GM12878 (cell line): ENCODE measurements around the gene RFX3. TPM values are rescaled to one million over a fixed set of nuclear protein-coding genes. Genes with fewer than 3 reads are reported as not detected.

Experiments used
- ATAC-seq: fragments of 200-7000 bp; cut with Tn5 transposase; 3 replicates; pipeline ENCODE4 v1.9.1; 2020; ENCODE audit warnings: mild to moderate bottlenecking, moderate library complexity
- BruUV-seq: library from RNA; stranded (reverse); fragments of 400-500 nt; replicated peaks from 2 replicates; lab custom pipeline; 2021; lab: Mats Ljungman, UMichigan
- CTCF ChIA-PET: fragments of 300-600 bp; sonication (Branson Sonifier 250); formaldehyde crosslinking; extraction: SDS; loops from one replicate; lab custom pipeline; 2021; ENCODE audit warnings: inconsistent platforms; lab: Yijun Ruan, JAX
- POLR2A ChIA-PET: fragments of 350-600 bp; formaldehyde crosslinking; extraction: SDS; loops from one replicate; lab custom pipeline; 2021; ENCODE audit warnings: inconsistent platforms; lab: Charles Lee
- RAD21 ChIA-PET: fragments of 300-600 bp; sonication (Branson Sonifier 250); formaldehyde crosslinking; loops from one replicate; lab custom pipeline; 2023; ENCODE audit warnings: antibody characterized with exemption; ENCODE audit not compliant: unreplicated experiment; lab: Charles Lee
- SMC1A ChIA-PET: fragments of 300-600 bp; sonication (Branson Sonifier 250); formaldehyde crosslinking; loops from one replicate; lab custom pipeline; 2023; ENCODE audit not compliant: unreplicated experiment, uncharacterized antibody; lab: Charles Lee
- DNase-seq: peaks from one replicate; pipeline ENCODE4 v3.0.0-alpha.2; 2011; ENCODE audit warnings: low read depth, low spot score
- FAIRE-seq: peaks from 3 replicates; lab custom pipeline; 2011; peaks lifted over from hg19 to GRCh38; lab: Jason Lieb, UNC
- H2AFZ ChIP-seq: 2 replicates; pipeline ENCODE4 v1.6.0; 2011; ENCODE audit warnings: low read depth, low read length, control low read depth; ENCODE audit not compliant: control insufficient read depth
- H3K27ac ChIP-seq: 2 replicates; pipeline ENCODE4 v1.5.1; 2011; ENCODE audit warnings: control low read depth; ENCODE audit not compliant: control insufficient read depth, insufficient read depth
- H3K27me3 ChIP-seq, 2 experiments: replicated peaks in 1 of 2; 2 replicates each; pipeline versions ENCODE4 v1.6.0 to v1.6.1; 2011; ENCODE audit warnings: low read length in 1 of 2; ENCODE audit not compliant: control insufficient read depth in 2 of 2, insufficient read depth in 2 of 2
- H3K36me3 ChIP-seq, 2 experiments: 2 replicates each; pipeline ENCODE4 v1.5.1; 2011; ENCODE audit warnings: low read length in 1 of 2; ENCODE audit not compliant: control insufficient read depth in 2 of 2, insufficient read depth in 2 of 2
- H3K4me1 ChIP-seq: 2 replicates; pipeline ENCODE4 v1.6.1; 2011; ENCODE audit warnings: mild to moderate bottlenecking, low read length, moderate library complexity, mixed read lengths; ENCODE audit not compliant: control insufficient read depth, insufficient read depth
- H3K4me2 ChIP-seq: 2 replicates; pipeline ENCODE4 v1.6.0; 2011; ENCODE audit warnings: control low read depth; ENCODE audit not compliant: control insufficient read depth, insufficient read depth
- H3K4me3 ChIP-seq: fragments of 200-600 bp; sonication (generic); 2 replicates; pipeline ENCODE4 v1.5.1; 2016
- H3K79me2 ChIP-seq: 2 replicates; pipeline ENCODE4 v1.6.0; 2011; ENCODE audit warnings: low read length; ENCODE audit not compliant: control insufficient read depth, insufficient read depth
- H3K9ac ChIP-seq: 2 replicates; pipeline ENCODE4 v1.8.0; 2011; ENCODE audit warnings: low read length, control low read depth, mixed read lengths; ENCODE audit not compliant: control insufficient read depth, insufficient read depth
- H3K9me3 ChIP-seq: replicated peaks from 3 replicates; pipeline ENCODE4 v1.5.1; 2011; ENCODE audit warnings: mild to moderate bottlenecking, low read length; ENCODE audit not compliant: control insufficient read depth, insufficient read depth
- H4K20me1 ChIP-seq: 2 replicates; pipeline ENCODE4 v1.6.0; 2011; ENCODE audit not compliant: control insufficient read depth, insufficient read depth
- ASH2L ChIP-seq: fragments of 300-600, 200-600 bp; sonication (generic); IDR thresholded peaks from 2 replicates; pipeline ENCODE4 v1.6.1; 2017; ENCODE audit warnings: low read depth, mild to moderate bottlenecking, borderline replicate concordance
- CEBPB ChIP-seq, 2 experiments: fragments of 150-350 bp in 1 of 2; IDR thresholded peaks; 2 replicates each; pipeline ENCODE4 v1.6.1; 2012 to 2014; ENCODE audit warnings: low read depth in 2 of 2, low read length in 2 of 2, borderline replicate concordance in 1 of 2, inconsistent platforms in 1 of 2
- CHD1 ChIP-seq: IDR thresholded peaks from 2 replicates; pipeline ENCODE4 v1.6.1; 2012; ENCODE audit warnings: low read depth, low read length, improper control_type of control experiment
- CUX1 ChIP-seq: IDR thresholded peaks from 2 replicates; pipeline ENCODE4 v1.6.1; 2012; ENCODE audit warnings: improper control_type of control experiment, low read depth, low read length; ENCODE audit not compliant: insufficient replicate concordance
- MEF2B ChIP-seq: fragments of 450-650 bp; IDR thresholded peaks from 2 replicates; pipeline ENCODE4 v1.6.1; 2018; ENCODE audit warnings: mild to moderate bottlenecking, moderate library complexity; ENCODE audit not compliant: partially characterized antibody, poor library complexity, severe bottlenecking
- POLR2AphosphoS2 ChIP-seq: IDR thresholded peaks from 2 replicates; pipeline ENCODE4 v1.6.1; 2011; ENCODE audit warnings: low read depth, mild to moderate bottlenecking, low read length, improper control_type of control experiment, moderate library complexity
- RB1 ChIP-seq: fragments of 450-650 bp; formaldehyde crosslinking; IDR thresholded peaks from 2 replicates; pipeline ENCODE4 v1.6.1; 2017; ENCODE audit warnings: mild to moderate bottlenecking, borderline replicate concordance
- SIX5 ChIP-seq: IDR thresholded peaks from 2 replicates; pipeline ENCODE4 v1.6.1; 2011; ENCODE audit warnings: mild to moderate bottlenecking, low read depth, low read length, moderate library complexity; ENCODE audit not compliant: severe bottlenecking
- SMARCA5 ChIP-seq: fragments of 450-650 bp; IDR thresholded peaks from 2 replicates; pipeline ENCODE4 v1.6.1; 2017; ENCODE audit warnings: mild to moderate bottlenecking
- SMC3 ChIP-seq: IDR thresholded peaks from 2 replicates; pipeline ENCODE4 v1.6.1; 2011; ENCODE audit warnings: low read length, improper control_type of control experiment, borderline replicate concordance
- ZSCAN29 ChIP-seq: fragments of 450-650 bp; IDR thresholded peaks from 2 replicates; pipeline ENCODE4 v1.6.1; 2017; ENCODE audit warnings: mild to moderate bottlenecking, moderate library complexity
- WGBS: methylation state at CpG from one replicate; pipeline ENCODE4 v1.1.6; 2016; ENCODE audit warnings: low lambda C conversion rate; ENCODE audit not compliant: insufficient replicate concordance, insufficient coverage; ENCODE audit errors: missing lambda C conversion rate; 5-methylcytosine and 5-hydroxymethylcytosine counted together
- in situ Hi-C: fragments of 300-500 bp; cut with MboI; formaldehyde crosslinking; loops from 9 replicates; pipeline ENCODE4 v1.14.3; 2018; ENCODE audit warnings: mixed read lengths
- intact Hi-C: fragments of 100-400 bp; cut with micrococcal nuclease; formaldehyde crosslinking; loops from one replicate; pipeline ENCODE4 v1.14.2; 2022; ENCODE audit not compliant: unreplicated experiment
- polyA plus RNA-seq, 11 experiments: library from polyadenylated mRNA; depleted of rRNA in 4 of 11; unstranded in 6 of 11; stranded (reverse) in 5 of 11; fragments of >200 nt; fragmentation: Nextera tagmentation in 4 of 11; fragmentation: Illumina TruSeq in 1 of 11; extraction: Ambion mirVana in 4 of 11; extraction: Trizol in 1 of 11; gene quantifications; 1 replicate in 1 of 11; 2 replicates in 10 of 11; pipeline versions ENCODE4 v1.2.1 to v1.2.3, GENCODE V29; 2011 to 2016; ENCODE audit warnings: inconsistent platforms in 2 of 11, missing spikeins in 2 of 11, low read depth in 1 of 11
- total RNA-seq, 4 experiments: library from RNA; depleted of rRNA in 3 of 4; stranded (reverse); fragments of >200 nt in 3 of 4; fragmentation: Illumina TruSeq in 1 of 4; extraction: Trizol in 1 of 4; gene quantifications; 2 replicates each; pipeline versions ENCODE4 v1.2.1 to v1.2.3, GENCODE V29; 2013 to 2021

RFX3 gene
- total and polyA plus RNA-seq, 10 of the 15 experiments (the other 5 are each of a cell fraction or from before 2014, with no cell fraction given) = 1.2 to 26.4 (median 6.7) TPM

- Histone ChIP-seq H3K9ac (no peak overlapping the region), H3K9me3 (no peaks in the 10 kb centered on the region; the same call in 1 of the 3 replicates), H3K27ac (no peak overlapping the region), H3K36me3 (0 out of 4 replicates have a peak, but pooled peaks cover 0 to 5% of the 10 kb centered on the region in 2 experiments), H3K4me2 (no peak overlapping the region), H2AFZ (no peak overlapping the region), H3K79me2 (peaks cover 55% of the 10 kb centered on the region), H3K27me3 (no peaks in the 10 kb centered on the region)
- no TSS peak for BruUV-seq
- no peak for FAIRE-seq
- POLR2A ChIA-PET = interaction anchor here (3.1 kb wide), 1 partner anchor 11 kb away, joined by 15 read pairs; the partner anchor contains the start of gene RFX3
- RAD21 ChIA-PET = interaction anchor here (0.8 to 1.6 kb wide), 2 partner anchors 8 to 47 kb away, joined by 3 to 5 read pairs; no protein-coding TSS in a partner anchor
- ATAC-seq = no peak
- in situ Hi-C loops = no loop called here
- CTCF ChIA-PET = no interaction called here
- no peak for TF ChIP-seq SIX5
- no peak for TF ChIP-seq CEBPB (IDR thresholded peaks at IDR 0.05; ENCODE audit: borderline replicate concordance in 1 of 2, low read depth in 2 of 2, low read length in 2 of 2)
- no peak for TF ChIP-seq SMARCA5
- no peak for TF ChIP-seq SMC3
- TF ChIP-seq CUX1 = no peak
- no peak for TF ChIP-seq ASH2L
- no peak for TF ChIP-seq CHD1
- TF ChIP-seq ZSCAN29 = no peak
- no peak for TF ChIP-seq MEF2B
- TF ChIP-seq RB1 = no peak
- no peak for TF ChIP-seq POLR2AphosphoS2
- TF ChIP-seq, all 136 proteins: peak for 0
- Histone ChIP-seq H3K4me3 (no peak overlapping the region), H4K20me1 (no peaks in the 10 kb centered on the region), H3K4me1 (peaks cover 8% of the 10 kb centered on the region; the same call in 1 of the 2 replicates)
- no peak for DNase-seq
- SMC1A ChIA-PET = interaction anchor here (0.7 to 5.5 kb wide), 2 partner anchors 37 to 42 kb away, joined by 3 to 40 read pairs; no protein-coding TSS in a partner anchor
- intact Hi-C loops = loop anchor here (5.0 kb wide), 1 partner anchor 272 kb away; no protein-coding TSS in a partner anchor
- WGBS = 53% methylated on average over 3 of the region's 3 CpGs
These were observed 11.0 kb downstream of the RFX3 start for GRCh38 chr9:3514786-3515185.
